Measurements from ENCODE around the gene KPNA6. TPM values are rescaled to one million over a fixed set of nuclear protein-coding genes. Genes with fewer than 3 reads are reported as not detected.
"Not testable (repeated sequence)": the region's sequence is repeated elsewhere in the genome, so short reads cannot be mapped to it uniquely, and the experiment has no call there.

Gene KPNA6
- total and polyA plus RNA-seq, 9 of the 15 experiments (the other 6 are each of a cell fraction or from before 2014, with no cell fraction given), result 20.1 to 54.6 (median 32.2) TPM

- H3K36me3 ChIP-seq (ENCODE audit: control insufficient read depth, insufficient read depth, low read length), result peaks cover 83% of the 10 kb centered on the region
- DNase-seq (ENCODE audit: extremely low read depth in 1 of 4, low spot score in 3 of 4), result no peak
- POLR2A ChIA-PET, result interaction anchor here (0.8 to 1.3 kb wide), 4 partner anchors 9 to 18 kb away, joined by 3 to 4 read pairs (median 3); partner anchors contain the start of gene TXLNA
- H3K9me3 ChIP-seq (replicated peaks; ENCODE audit: control insufficient read depth, insufficient read depth, low read depth, low read length), result no peaks in the 10 kb centered on the region
- no peak overlapping the region for H3K9ac ChIP-seq (ENCODE audit: insufficient read depth in 1 of 2, low read depth in 2 of 2, low read length in 2 of 2)
- no peak overlapping the region for H3K27ac ChIP-seq (ENCODE audit: extremely low read depth, low read depth, low read length)
- H3K79me2 ChIP-seq (ENCODE audit: control insufficient read depth, insufficient read depth, low read length), result no peaks in the 10 kb centered on the region
- no peaks in the 10 kb centered on the region for H4K20me1 ChIP-seq (replicated peaks; ENCODE audit: control insufficient read depth, insufficient read depth, low read length)
- no peak overlapping the region for H2AFZ ChIP-seq (ENCODE audit: low read depth, low read length)
- H3K9me1 ChIP-seq (ENCODE audit: control insufficient read depth, insufficient read depth, low read length), result no peaks in the 10 kb centered on the region
- 88% methylated on average over 2 of the region's 2 CpGs for WGBS (ENCODE audit: insufficient coverage, low coverage, missing lambda C conversion rate)
- in situ Hi-C loops (cut with MboI), result no loop called here
- no peaks in the 10 kb centered on the region for H3K4me1 ChIP-seq (replicated peaks in 1 of 2; ENCODE audit: control insufficient read depth in 2 of 2, insufficient read depth in 2 of 2, low read length in 2 of 2)
- ATAC-seq, result no peak
- H3K27me3 ChIP-seq (ENCODE audit: control insufficient read depth in 2 of 2, insufficient read depth in 2 of 2, low read length in 2 of 2), result no peaks in the 10 kb centered on the region
- no peak overlapping the region for H3K4me3 ChIP-seq
- H3K4me2 ChIP-seq (ENCODE audit: insufficient read depth, low read length), result no peak overlapping the region
- FAIRE-seq, result no peak
- BruUV-seq (replicated peaks), result no TSS peak
- intact Hi-C loops (cut with micrococcal nuclease), result no loop called here
- TF ChIP-seq POLR2AphosphoS2 (IDR thresholded peaks at IDR 0.05; ENCODE audit: low read length) (0 out of 2 replicates have a peak, but pooled peaks have one; percentile 35), ZNF239 (CRISPR knock-in tag; IDR thresholded peaks at IDR 0.05) (no peak), TFAM (CRISPR knock-in tag; conservative IDR thresholded peaks at IDR 0.05) (no peak)
- TF ChIP-seq, protein P1, sequence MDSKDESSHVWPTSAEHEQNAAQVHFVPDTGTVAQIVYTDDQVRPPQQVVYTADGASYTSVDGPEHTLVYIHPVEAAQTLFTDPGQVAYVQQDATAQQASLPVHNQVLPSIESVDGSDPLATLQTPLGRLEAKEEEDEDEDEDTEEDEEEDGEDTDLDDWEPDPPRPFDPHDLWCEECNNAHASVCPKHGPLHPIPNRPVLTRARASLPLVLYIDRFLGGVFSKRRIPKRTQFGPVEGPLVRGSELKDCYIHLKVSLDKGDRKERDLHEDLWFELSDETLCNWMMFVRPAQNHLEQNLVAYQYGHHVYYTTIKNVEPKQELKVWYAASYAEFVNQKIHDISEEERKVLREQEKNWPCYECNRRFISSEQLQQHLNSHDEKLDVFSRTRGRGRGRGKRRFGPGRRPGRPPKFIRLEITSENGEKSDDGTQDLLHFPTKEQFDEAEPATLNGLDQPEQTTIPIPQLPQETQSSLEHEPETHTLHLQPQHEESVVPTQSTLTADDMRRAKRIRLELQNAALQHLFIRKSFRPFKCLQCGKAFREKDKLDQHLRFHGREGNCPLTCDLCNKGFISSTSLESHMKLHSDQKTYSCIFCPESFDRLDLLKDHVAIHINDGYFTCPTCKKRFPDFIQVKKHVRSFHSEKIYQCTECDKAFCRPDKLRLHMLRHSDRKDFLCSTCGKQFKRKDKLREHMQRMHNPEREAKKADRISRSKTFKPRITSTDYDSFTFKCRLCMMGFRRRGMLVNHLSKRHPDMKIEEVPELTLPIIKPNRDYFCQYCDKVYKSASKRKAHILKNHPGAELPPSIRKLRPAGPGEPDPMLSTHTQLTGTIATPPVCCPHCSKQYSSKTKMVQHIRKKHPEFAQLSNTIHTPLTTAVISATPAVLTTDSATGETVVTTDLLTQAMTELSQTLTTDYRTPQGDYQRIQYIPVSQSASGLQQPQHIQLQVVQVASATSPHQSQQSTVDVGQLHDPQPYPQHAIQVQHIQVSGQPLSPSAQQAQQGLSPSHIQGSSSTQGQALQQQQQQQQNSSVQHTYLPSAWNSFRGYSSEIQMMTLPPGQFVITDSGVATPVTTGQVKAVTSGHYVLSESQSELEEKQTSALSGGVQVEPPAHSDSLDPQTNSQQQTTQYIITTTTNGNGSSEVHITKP (IDR thresholded peaks at IDR 0.05; ENCODE audit: partially characterized antibody), result no peak
- TF ChIP-seq, protein P2, sequence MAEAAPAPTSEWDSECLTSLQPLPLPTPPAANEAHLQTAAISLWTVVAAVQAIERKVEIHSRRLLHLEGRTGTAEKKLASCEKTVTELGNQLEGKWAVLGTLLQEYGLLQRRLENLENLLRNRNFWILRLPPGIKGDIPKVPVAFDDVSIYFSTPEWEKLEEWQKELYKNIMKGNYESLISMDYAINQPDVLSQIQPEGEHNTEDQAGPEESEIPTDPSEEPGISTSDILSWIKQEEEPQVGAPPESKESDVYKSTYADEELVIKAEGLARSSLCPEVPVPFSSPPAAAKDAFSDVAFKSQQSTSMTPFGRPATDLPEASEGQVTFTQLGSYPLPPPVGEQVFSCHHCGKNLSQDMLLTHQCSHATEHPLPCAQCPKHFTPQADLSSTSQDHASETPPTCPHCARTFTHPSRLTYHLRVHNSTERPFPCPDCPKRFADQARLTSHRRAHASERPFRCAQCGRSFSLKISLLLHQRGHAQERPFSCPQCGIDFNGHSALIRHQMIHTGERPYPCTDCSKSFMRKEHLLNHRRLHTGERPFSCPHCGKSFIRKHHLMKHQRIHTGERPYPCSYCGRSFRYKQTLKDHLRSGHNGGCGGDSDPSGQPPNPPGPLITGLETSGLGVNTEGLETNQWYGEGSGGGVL (CRISPR knock-in tag; IDR thresholded peaks at IDR 0.05), result no peak
- CTCF ChIA-PET (ENCODE audit: low intra/inter-chr PET ratio), result no interaction called here
Measured at GRCh38 chr1:32163405-32163804, 55.5 kb downstream of the KPNA6 start.

- H3K9me3 ChIP-seq (replicated peaks; ENCODE audit: control insufficient read depth, insufficient read depth, low read depth, low read length); H3K79me2 ChIP-seq (ENCODE audit: control insufficient read depth, insufficient read depth, low read length); FAIRE-seq; intact Hi-C loops (cut with micrococcal nuclease); H3K9ac ChIP-seq (ENCODE audit: insufficient read depth in 1 of 2, low read depth in 2 of 2, low read length in 2 of 2); H3K27me3 ChIP-seq (ENCODE audit: control insufficient read depth in 2 of 2, insufficient read depth in 2 of 2, low read length in 2 of 2); DNase-seq (ENCODE audit: extremely low read depth in 1 of 4, low spot score in 3 of 4); H3K4me2 ChIP-seq (ENCODE audit: insufficient read depth, low read length); H3K4me3 ChIP-seq; H3K9me1 ChIP-seq (ENCODE audit: control insufficient read depth, insufficient read depth, low read length); H3K27ac ChIP-seq (ENCODE audit: extremely low read depth, low read depth, low read length); CTCF ChIA-PET (ENCODE audit: low intra/inter-chr PET ratio); H2AFZ ChIP-seq (ENCODE audit: low read depth, low read length); BruUV-seq (replicated peaks); H4K20me1 ChIP-seq (replicated peaks; ENCODE audit: control insufficient read depth, insufficient read depth, low read length); in situ Hi-C loops (cut with MboI); ATAC-seq; H3K4me1 ChIP-seq (replicated peaks in 1 of 2; ENCODE audit: control insufficient read depth in 2 of 2, insufficient read depth in 2 of 2, low read length in 2 of 2): not testable (repeated sequence)
- WGBS (ENCODE audit: insufficient coverage, low coverage, missing lambda C conversion rate), result 98% methylated on average over 10 of the region's 10 CpGs
- H3K36me3 ChIP-seq (ENCODE audit: control insufficient read depth, insufficient read depth, low read length), result peaks cover 82% of the 10 kb centered on the region
- POLR2A ChIA-PET, result interaction anchor here (1.4 kb wide), 1 partner anchor 54 kb away, joined by 3 read pairs; no protein-coding TSS in a partner anchor
Measured at GRCh38 chr1:32165633-32166032, 57.8 kb downstream of the KPNA6 start.
